GM12874 (cell line): ENCODE results near the gene PRKCH.

Experiments used
- TF ChIP-seq, protein P1 (sequence below): IDR thresholded peaks from 2 replicates; pipeline ENCODE4 v1.5.1; 2011; ENCODE audit warnings: low read depth, mild to moderate bottlenecking, control low read depth, low read length, moderate library complexity; ENCODE audit not compliant: insufficient read depth

PRKCH gene

DNA sequence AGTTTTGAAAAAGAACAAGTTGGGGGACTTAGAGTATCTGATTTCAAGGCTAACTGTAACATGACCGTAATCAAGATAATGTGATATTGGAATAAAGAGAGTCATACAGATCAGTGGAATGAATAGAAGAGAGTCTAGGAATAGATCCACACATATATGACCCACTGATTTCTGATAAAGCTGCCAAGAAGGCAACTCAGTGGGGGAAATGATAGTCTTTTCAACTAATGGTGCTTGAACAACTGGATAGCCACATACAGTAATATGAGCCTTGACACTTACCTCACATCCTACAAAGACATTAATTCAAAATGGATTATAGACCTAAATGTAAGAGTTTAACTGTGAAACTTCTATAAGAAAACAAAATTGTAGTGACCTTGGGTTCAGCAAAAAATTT lies 3.8 kb downstream of the PRKCH start:
- TF ChIP-seq, protein P1, sequence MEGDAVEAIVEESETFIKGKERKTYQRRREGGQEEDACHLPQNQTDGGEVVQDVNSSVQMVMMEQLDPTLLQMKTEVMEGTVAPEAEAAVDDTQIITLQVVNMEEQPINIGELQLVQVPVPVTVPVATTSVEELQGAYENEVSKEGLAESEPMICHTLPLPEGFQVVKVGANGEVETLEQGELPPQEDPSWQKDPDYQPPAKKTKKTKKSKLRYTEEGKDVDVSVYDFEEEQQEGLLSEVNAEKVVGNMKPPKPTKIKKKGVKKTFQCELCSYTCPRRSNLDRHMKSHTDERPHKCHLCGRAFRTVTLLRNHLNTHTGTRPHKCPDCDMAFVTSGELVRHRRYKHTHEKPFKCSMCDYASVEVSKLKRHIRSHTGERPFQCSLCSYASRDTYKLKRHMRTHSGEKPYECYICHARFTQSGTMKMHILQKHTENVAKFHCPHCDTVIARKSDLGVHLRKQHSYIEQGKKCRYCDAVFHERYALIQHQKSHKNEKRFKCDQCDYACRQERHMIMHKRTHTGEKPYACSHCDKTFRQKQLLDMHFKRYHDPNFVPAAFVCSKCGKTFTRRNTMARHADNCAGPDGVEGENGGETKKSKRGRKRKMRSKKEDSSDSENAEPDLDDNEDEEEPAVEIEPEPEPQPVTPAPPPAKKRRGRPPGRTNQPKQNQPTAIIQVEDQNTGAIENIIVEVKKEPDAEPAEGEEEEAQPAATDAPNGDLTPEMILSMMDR: no peak

DNA sequence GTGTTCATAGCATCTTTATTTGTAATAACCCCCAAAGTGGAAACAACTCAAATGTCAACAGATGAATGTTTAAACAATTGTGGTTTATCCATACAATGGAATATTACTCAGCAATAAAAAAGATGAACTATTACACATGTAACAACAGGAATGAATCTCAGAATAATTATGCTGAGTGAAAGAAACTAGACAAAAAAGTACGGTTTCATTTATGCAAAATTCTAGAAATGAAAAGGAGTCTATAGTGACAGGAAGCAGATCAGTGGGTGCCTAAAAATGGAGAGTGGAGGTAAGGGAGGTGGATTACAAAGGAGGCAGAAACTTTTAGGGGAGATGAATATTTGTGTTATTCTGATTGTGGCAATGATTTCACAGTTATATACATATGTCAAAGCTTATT lies 4.8 kb downstream of the PRKCH start:
- TF ChIP-seq, protein P1: no peak

DNA sequence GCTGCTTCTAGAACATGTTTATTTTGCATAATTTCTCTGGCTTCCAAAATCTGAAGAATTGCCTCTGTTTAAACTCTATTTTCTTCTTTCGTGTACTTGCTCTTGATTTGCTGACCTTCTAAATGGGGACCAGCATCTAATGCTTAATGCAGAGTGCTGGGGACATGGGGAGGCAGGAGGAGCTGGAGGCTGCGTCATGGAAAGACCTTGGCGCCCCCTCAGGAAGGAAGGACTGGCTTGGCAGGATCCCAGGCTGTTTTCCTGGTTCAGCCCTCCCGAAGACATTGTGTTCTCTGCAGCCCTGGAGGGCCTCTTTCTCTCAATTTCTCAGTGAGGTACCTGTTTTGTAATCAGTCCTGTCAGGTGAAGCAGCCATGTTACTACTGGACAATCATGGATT lies 5.5 kb downstream of the PRKCH start:
- TF ChIP-seq, protein P1: no peak

DNA sequence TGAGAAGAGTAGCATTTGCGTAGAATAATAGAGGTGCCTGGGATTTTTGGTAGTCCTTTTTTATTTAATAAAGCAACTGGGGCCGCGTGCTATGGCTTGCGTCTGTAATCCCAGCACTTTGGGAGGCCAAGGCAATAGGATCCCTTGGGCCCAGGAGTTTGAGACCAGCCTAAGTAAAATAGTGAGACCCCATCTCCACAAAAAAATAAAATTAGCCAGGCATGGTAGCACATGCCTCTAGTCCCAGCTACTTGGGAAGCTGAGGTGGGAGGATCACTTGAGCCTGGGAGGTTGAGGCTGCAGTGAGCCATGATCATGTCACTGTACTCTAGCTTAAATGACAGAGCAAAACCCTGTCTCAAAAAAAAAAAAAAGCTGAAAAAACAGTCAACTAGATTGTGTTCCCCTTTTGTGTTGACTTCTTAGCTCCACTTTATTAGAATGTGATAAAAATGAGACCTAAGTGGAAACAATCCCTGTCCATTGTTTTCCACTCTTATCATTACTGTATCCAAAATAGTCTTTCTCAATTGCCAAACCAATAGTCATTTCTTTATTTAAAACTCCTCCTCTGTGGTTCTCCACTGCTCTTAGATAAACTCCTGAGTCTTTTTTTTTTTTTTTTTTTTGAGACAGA lies 7.4 kb downstream of the PRKCH start:
- TF ChIP-seq, protein P1: no peak

DNA sequence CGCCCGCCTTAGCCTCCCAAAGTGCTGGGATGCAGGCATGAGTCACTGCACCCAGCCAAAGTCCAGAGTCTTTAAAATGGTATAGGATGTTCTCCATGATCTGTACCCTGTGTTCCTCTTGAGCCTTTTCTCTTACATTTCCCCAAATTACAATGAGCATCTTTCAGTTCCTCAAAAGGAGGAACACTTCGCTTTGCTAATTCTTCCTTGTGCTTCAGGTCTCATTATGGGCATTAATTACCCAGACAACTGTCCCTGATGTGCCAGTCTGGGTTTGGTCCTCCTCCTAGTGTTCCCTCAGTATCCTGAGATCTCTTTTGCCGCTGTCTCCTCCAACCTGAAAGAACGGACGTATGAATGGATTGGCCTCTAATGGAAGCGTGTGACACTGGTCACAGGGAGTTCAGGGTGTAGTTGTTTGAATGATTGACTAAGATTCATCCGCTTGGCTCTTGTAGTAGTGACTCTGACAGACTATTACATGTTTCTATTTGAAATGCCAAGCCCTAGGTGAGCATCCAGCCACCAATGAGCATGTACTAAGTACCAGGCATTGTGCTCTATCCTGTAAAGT lies 8.2 kb downstream of the PRKCH start:
- TF ChIP-seq, protein P1: no peak

DNA sequence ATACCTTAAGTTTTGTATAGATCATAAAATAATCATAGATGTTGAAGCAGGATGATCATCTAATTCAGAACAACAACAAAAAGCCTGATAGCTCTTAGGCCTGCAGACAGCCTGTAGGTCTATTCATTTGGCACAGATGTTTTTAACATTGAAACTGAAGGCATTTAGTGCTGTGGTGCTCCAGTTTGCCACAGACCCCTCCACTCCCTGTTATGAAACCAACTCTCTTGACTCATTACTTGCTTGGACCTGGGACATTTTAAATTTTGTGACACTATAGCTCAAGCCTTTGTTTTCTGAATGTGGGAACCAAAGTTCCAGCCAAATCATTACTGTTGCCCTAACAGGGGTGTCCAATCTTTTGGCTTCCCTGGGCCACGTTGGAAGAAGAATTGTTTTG lies 9.1 kb downstream of the PRKCH start:
- TF ChIP-seq, protein P1: no peak

DNA sequence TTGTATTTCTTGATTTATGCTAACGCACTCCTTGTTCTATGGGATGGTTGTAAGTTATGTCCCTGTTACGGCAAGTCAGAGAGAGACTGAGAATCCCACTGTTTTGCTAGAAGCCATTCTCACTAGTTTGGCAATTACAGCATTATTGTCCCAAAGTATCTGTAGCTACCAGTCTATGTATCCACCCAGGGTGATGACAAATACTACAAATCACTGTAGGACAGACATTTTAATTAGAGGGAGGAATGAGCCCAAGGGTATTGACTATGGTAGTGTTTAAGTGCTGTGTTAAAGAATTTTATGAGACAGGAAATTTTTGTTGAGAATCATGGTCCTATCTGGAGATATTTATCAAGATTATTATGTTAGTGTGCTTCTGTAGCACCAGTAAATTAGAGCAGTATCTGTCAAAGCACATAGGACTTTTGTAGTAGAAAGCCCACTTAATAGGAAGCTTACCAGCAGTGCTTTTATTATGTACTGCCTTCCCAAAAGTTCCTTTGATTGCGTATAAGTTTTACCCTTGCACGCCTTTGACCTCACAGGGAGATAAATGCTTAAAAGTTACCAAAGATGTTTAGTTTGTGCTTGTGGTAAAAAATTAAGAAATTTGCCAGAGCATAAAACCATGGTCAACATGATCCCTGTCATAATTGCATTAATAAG lies 10.7 kb downstream of the PRKCH start:
- TF ChIP-seq, protein P1: no peak
